ENCODE measurements around the gene CDC5L.

DNA sequence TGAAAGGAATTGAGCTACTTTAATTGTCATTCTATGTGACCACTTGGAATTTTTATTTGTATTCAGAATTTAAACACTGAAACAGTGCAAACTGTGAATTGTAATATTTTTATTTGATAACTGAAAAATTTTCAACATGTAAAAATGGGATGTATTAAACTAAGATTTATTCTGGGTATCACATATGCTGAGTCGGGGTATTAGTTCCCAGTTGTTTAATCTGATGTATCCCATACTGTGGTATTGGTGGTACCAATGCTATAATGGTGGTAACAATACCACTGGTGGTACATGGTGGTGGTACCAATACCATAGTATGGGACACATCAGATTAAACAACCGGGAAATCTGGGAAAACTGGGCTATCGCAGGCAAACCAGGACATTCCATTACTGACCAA is 79.4 kb downstream of the CDC5L start:
- no peak for TF ChIP-seq CTCF (IDR thresholded peaks at IDR 0.05; ENCODE audit: insufficient read depth, low read length, poor library complexity, severe bottlenecking)
- no peak for TF ChIP-seq EZH2phosphoT487 (conservative IDR thresholded peaks at IDR 0.05; ENCODE audit: low read length)
